GM12878 (cell line): ENCODE data around the gene TMOD3. TPM values are rescaled to one million over a fixed set of nuclear protein-coding genes. Genes with fewer than 3 reads are reported as not detected.

Experiments used
- ATAC-seq: fragments of 200-7000 bp; cut with Tn5 transposase; 3 replicates; pipeline ENCODE4 v1.9.1; 2020; ENCODE audit warnings: mild to moderate bottlenecking, moderate library complexity
- BruUV-seq: library from RNA; stranded (reverse); fragments of 400-500 nt; replicated peaks from 2 replicates; lab custom pipeline; 2021; lab: Mats Ljungman, UMichigan
- CTCF ChIA-PET: fragments of 300-600 bp; sonication (Branson Sonifier 250); formaldehyde crosslinking; extraction: SDS; loops from one replicate; lab custom pipeline; 2021; ENCODE audit warnings: inconsistent platforms; lab: Yijun Ruan, JAX
- POLR2A ChIA-PET: fragments of 350-600 bp; formaldehyde crosslinking; extraction: SDS; loops from one replicate; lab custom pipeline; 2021; ENCODE audit warnings: inconsistent platforms; lab: Charles Lee
- RAD21 ChIA-PET: fragments of 300-600 bp; sonication (Branson Sonifier 250); formaldehyde crosslinking; loops from one replicate; lab custom pipeline; 2023; ENCODE audit warnings: antibody characterized with exemption; ENCODE audit not compliant: unreplicated experiment; lab: Charles Lee
- SMC1A ChIA-PET: fragments of 300-600 bp; sonication (Branson Sonifier 250); formaldehyde crosslinking; loops from one replicate; lab custom pipeline; 2023; ENCODE audit not compliant: unreplicated experiment, uncharacterized antibody; lab: Charles Lee
- DNase-seq: peaks from one replicate; pipeline ENCODE4 v3.0.0-alpha.2; 2011; ENCODE audit warnings: low read depth, low spot score
- FAIRE-seq: peaks from 3 replicates; lab custom pipeline; 2011; peaks lifted over from hg19 to GRCh38; lab: Jason Lieb, UNC
- H2AFZ ChIP-seq: 2 replicates; pipeline ENCODE4 v1.6.0; 2011; ENCODE audit warnings: low read depth, low read length, control low read depth; ENCODE audit not compliant: control insufficient read depth
- H3K27ac ChIP-seq: 2 replicates; pipeline ENCODE4 v1.5.1; 2011; ENCODE audit warnings: control low read depth; ENCODE audit not compliant: control insufficient read depth, insufficient read depth
- H3K27me3 ChIP-seq, 2 experiments: replicated peaks in 1 of 2; 2 replicates each; pipeline versions ENCODE4 v1.6.0 to v1.6.1; 2011; ENCODE audit warnings: low read length in 1 of 2; ENCODE audit not compliant: control insufficient read depth in 2 of 2, insufficient read depth in 2 of 2
- H3K36me3 ChIP-seq, 2 experiments: 2 replicates each; pipeline ENCODE4 v1.5.1; 2011; ENCODE audit warnings: low read length in 1 of 2; ENCODE audit not compliant: control insufficient read depth in 2 of 2, insufficient read depth in 2 of 2
- H3K4me1 ChIP-seq: 2 replicates; pipeline ENCODE4 v1.6.1; 2011; ENCODE audit warnings: mild to moderate bottlenecking, low read length, moderate library complexity, mixed read lengths; ENCODE audit not compliant: control insufficient read depth, insufficient read depth
- H3K4me2 ChIP-seq: 2 replicates; pipeline ENCODE4 v1.6.0; 2011; ENCODE audit warnings: control low read depth; ENCODE audit not compliant: control insufficient read depth, insufficient read depth
- H3K4me3 ChIP-seq: fragments of 200-600 bp; sonication (generic); 2 replicates; pipeline ENCODE4 v1.5.1; 2016
- H3K79me2 ChIP-seq: 2 replicates; pipeline ENCODE4 v1.6.0; 2011; ENCODE audit warnings: low read length; ENCODE audit not compliant: control insufficient read depth, insufficient read depth
- H3K9ac ChIP-seq: 2 replicates; pipeline ENCODE4 v1.8.0; 2011; ENCODE audit warnings: low read length, control low read depth, mixed read lengths; ENCODE audit not compliant: control insufficient read depth, insufficient read depth
- H3K9me3 ChIP-seq: replicated peaks from 3 replicates; pipeline ENCODE4 v1.5.1; 2011; ENCODE audit warnings: mild to moderate bottlenecking, low read length; ENCODE audit not compliant: control insufficient read depth, insufficient read depth
- H4K20me1 ChIP-seq: 2 replicates; pipeline ENCODE4 v1.6.0; 2011; ENCODE audit not compliant: control insufficient read depth, insufficient read depth
- CBX5 ChIP-seq: sonication (generic); IDR thresholded peaks from 2 replicates; pipeline ENCODE4 v1.6.1; 2016; ENCODE audit warnings: low read depth, moderate library complexity, mild to moderate bottlenecking, inconsistent platforms
- DPF2 ChIP-seq: fragments of 450-650 bp; IDR thresholded peaks from 2 replicates; pipeline ENCODE4 v1.6.1; 2017; ENCODE audit warnings: mild to moderate bottlenecking
- MXI1 ChIP-seq: fragments of 150-350 bp; IDR thresholded peaks from 2 replicates; pipeline ENCODE4 v1.6.1; 2011; ENCODE audit warnings: low read depth, mild to moderate bottlenecking, inconsistent platforms, low read length, improper control_type of control experiment
- NR2F1 ChIP-seq: fragments of 450-650 bp; conservative IDR thresholded peaks from 2 replicates; pipeline ENCODE4 v1.6.1; 2017; ENCODE audit warnings: mild to moderate bottlenecking
- POLR2AphosphoS2 ChIP-seq: IDR thresholded peaks from 2 replicates; pipeline ENCODE4 v1.6.1; 2011; ENCODE audit warnings: low read depth, mild to moderate bottlenecking, low read length, improper control_type of control experiment, moderate library complexity
- RCOR1 ChIP-seq: conservative IDR thresholded peaks from 2 replicates; pipeline ENCODE4 v1.6.1; 2012; ENCODE audit warnings: low read depth, low read length, improper control_type of control experiment
- SMC3 ChIP-seq: IDR thresholded peaks from 2 replicates; pipeline ENCODE4 v1.6.1; 2011; ENCODE audit warnings: low read length, improper control_type of control experiment, borderline replicate concordance
- SRF ChIP-seq, 2 experiments: IDR thresholded peaks; 2 replicates each; pipeline ENCODE4 v1.6.1; 2011; ENCODE audit warnings: low read depth in 2 of 2, low read length in 2 of 2, mild to moderate bottlenecking in 1 of 2, moderate library complexity in 1 of 2
- TCF3 ChIP-seq: IDR thresholded peaks from 2 replicates; pipeline ENCODE4 v1.6.1; 2012; ENCODE audit warnings: low read depth, mild to moderate bottlenecking, low read length, borderline replicate concordance; ENCODE audit not compliant: insufficient read depth
- YBX1 ChIP-seq: fragments of 450-650 bp; IDR thresholded peaks from 2 replicates; pipeline ENCODE4 v1.6.1; 2016; ENCODE audit warnings: antibody characterized with exemption
- ZSCAN29 ChIP-seq: fragments of 450-650 bp; IDR thresholded peaks from 2 replicates; pipeline ENCODE4 v1.6.1; 2017; ENCODE audit warnings: mild to moderate bottlenecking, moderate library complexity
- WGBS: methylation state at CpG from one replicate; pipeline ENCODE4 v1.1.6; 2016; ENCODE audit warnings: low lambda C conversion rate; ENCODE audit not compliant: insufficient replicate concordance, insufficient coverage; ENCODE audit errors: missing lambda C conversion rate; 5-methylcytosine and 5-hydroxymethylcytosine counted together
- in situ Hi-C: fragments of 300-500 bp; cut with MboI; formaldehyde crosslinking; loops from 9 replicates; pipeline ENCODE4 v1.14.3; 2018; ENCODE audit warnings: mixed read lengths
- intact Hi-C: fragments of 100-400 bp; cut with micrococcal nuclease; formaldehyde crosslinking; loops from one replicate; pipeline ENCODE4 v1.14.2; 2022; ENCODE audit not compliant: unreplicated experiment
- polyA plus RNA-seq, 11 experiments: library from polyadenylated mRNA; depleted of rRNA in 4 of 11; unstranded in 6 of 11; stranded (reverse) in 5 of 11; fragments of >200 nt; fragmentation: Nextera tagmentation in 4 of 11; fragmentation: Illumina TruSeq in 1 of 11; extraction: Ambion mirVana in 4 of 11; extraction: Trizol in 1 of 11; gene quantifications; 1 replicate in 1 of 11; 2 replicates in 10 of 11; pipeline versions ENCODE4 v1.2.1 to v1.2.3, GENCODE V29; 2011 to 2016; ENCODE audit warnings: inconsistent platforms in 2 of 11, missing spikeins in 2 of 11, low read depth in 1 of 11
- total RNA-seq, 4 experiments: library from RNA; depleted of rRNA in 3 of 4; stranded (reverse); fragments of >200 nt in 3 of 4; fragmentation: Illumina TruSeq in 1 of 4; extraction: Trizol in 1 of 4; gene quantifications; 2 replicates each; pipeline versions ENCODE4 v1.2.1 to v1.2.3, GENCODE V29; 2013 to 2021
- TF ChIP-seq, protein P1 (sequence below): fragments of 450-650 bp; IDR thresholded peaks from 2 replicates; pipeline ENCODE4 v1.6.1; 2018; ENCODE audit warnings: mild to moderate bottlenecking, low read depth, moderate library complexity; ENCODE audit not compliant: partially characterized antibody
- TF ChIP-seq, protein P2 (sequence below): fragments of 450-650 bp; IDR thresholded peaks from 2 replicates; pipeline ENCODE4 v1.6.1; 2017; ENCODE audit warnings: low read depth, mild to moderate bottlenecking, moderate library complexity

TMOD3 gene
- total and polyA plus RNA-seq, 10 of the 15 experiments (the other 5 are each of a cell fraction or from before 2014, with no cell fraction given): 5.2 to 39.4 (median 22.5) TPM

DNA sequence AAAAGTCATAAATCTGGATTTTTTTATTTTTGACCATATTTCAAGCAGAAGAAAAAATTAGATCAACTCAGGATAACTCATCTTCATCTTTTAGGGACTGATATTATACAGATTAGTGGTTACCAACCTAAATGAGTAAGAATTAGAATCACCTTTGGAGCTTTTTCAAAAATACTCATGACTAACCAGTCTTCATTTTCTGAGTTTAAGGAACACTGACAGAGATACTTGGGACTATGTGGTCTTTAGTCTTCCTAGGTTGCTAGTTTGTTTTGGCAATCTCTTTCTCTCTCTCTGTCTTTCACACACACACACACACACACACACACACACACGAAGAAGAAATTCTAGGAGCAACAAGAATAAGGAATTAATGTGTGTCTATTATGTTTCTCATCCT, 50.1 kb downstream of the TMOD3 start:
- H4K20me1 ChIP-seq: no peaks in the 10 kb centered on the region
- intact Hi-C loops: no loop called here
- TF ChIP-seq RCOR1 (no peak), SRF (IDR thresholded peaks at IDR 0.05; ENCODE audit: low read depth in 2 of 2, low read length in 2 of 2) (no peak), SMC3 (no peak), TCF3 (no peak), NR2F1 (no peak), YBX1 (no peak), MXI1 (no peak), ZSCAN29 (no peak), DPF2 (no peak), POLR2AphosphoS2 (no peak), CBX5 (no peak)
- TF ChIP-seq, protein P1, sequence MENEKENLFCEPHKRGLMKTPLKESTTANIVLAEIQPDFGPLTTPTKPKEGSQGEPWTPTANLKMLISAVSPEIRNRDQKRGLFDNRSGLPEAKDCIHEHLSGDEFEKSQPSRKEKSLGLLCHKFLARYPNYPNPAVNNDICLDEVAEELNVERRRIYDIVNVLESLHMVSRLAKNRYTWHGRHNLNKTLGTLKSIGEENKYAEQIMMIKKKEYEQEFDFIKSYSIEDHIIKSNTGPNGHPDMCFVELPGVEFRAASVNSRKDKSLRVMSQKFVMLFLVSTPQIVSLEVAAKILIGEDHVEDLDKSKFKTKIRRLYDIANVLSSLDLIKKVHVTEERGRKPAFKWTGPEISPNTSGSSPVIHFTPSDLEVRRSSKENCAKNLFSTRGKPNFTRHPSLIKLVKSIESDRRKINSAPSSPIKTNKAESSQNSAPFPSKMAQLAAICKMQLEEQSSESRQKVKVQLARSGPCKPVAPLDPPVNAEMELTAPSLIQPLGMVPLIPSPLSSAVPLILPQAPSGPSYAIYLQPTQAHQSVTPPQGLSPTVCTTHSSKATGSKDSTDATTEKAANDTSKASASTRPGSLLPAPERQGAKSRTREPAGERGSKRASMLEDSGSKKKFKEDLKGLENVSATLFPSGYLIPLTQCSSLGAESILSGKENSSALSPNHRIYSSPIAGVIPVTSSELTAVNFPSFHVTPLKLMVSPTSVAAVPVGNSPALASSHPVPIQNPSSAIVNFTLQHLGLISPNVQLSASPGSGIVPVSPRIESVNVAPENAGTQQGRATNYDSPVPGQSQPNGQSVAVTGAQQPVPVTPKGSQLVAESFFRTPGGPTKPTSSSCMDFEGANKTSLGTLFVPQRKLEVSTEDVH: no peak
- TF ChIP-seq, protein P2, sequence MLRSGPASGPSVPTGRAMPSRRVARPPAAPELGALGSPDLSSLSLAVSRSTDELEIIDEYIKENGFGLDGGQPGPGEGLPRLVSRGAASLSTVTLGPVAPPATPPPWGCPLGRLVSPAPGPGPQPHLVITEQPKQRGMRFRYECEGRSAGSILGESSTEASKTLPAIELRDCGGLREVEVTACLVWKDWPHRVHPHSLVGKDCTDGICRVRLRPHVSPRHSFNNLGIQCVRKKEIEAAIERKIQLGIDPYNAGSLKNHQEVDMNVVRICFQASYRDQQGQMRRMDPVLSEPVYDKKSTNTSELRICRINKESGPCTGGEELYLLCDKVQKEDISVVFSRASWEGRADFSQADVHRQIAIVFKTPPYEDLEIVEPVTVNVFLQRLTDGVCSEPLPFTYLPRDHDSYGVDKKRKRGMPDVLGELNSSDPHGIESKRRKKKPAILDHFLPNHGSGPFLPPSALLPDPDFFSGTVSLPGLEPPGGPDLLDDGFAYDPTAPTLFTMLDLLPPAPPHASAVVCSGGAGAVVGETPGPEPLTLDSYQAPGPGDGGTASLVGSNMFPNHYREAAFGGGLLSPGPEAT: no peak
- no peaks in the 10 kb centered on the region for H3K9me3 ChIP-seq
- no peak overlapping the region for H2AFZ ChIP-seq
- ChIA-PET SMC1A (interaction anchor here (1.6 kb wide), 1 partner anchor 28 kb away, joined by 4 read pairs; no protein-coding TSS in a partner anchor), RAD21 (no interaction called here), CTCF (interaction anchor here (2.9 kb wide), 1 partner anchor 9 kb away, joined by 20 read pairs; no protein-coding TSS in a partner anchor), POLR2A (no interaction called here)
- no TSS peak for BruUV-seq
- ATAC-seq (no peak), DNase-seq (no peak), FAIRE-seq (no peak)
- WGBS: 22% methylated on average over 1 of the region's 1 CpG
- H3K4me1 ChIP-seq: no peaks in the 10 kb centered on the region
- H3K9ac ChIP-seq: no peak overlapping the region
- no peak overlapping the region for H3K4me2 ChIP-seq
- H3K79me2 ChIP-seq: no peaks in the 10 kb centered on the region; the same call in none of the 2 replicates
- no peak overlapping the region for H3K4me3 ChIP-seq
- H3K27ac ChIP-seq: no peak overlapping the region
- in situ Hi-C loops: no loop called here
- peaks cover 2 to 6% of the 10 kb centered on the region in 2 experiments for H3K36me3 ChIP-seq
- H3K27me3 ChIP-seq: no peaks in the 10 kb centered on the region
